HG03095 (cell line): Measurements from ENCODE around the gene HOXB8.

Experiments used
- ATAC-seq: cut with Tn5 transposase; IDR thresholded peaks from one replicate; pipeline ENCODE4 v1.9.1; 2021; ENCODE audit warnings: moderate library complexity; ENCODE audit not compliant: unreplicated experiment

The HOXB8 gene

DNA sequence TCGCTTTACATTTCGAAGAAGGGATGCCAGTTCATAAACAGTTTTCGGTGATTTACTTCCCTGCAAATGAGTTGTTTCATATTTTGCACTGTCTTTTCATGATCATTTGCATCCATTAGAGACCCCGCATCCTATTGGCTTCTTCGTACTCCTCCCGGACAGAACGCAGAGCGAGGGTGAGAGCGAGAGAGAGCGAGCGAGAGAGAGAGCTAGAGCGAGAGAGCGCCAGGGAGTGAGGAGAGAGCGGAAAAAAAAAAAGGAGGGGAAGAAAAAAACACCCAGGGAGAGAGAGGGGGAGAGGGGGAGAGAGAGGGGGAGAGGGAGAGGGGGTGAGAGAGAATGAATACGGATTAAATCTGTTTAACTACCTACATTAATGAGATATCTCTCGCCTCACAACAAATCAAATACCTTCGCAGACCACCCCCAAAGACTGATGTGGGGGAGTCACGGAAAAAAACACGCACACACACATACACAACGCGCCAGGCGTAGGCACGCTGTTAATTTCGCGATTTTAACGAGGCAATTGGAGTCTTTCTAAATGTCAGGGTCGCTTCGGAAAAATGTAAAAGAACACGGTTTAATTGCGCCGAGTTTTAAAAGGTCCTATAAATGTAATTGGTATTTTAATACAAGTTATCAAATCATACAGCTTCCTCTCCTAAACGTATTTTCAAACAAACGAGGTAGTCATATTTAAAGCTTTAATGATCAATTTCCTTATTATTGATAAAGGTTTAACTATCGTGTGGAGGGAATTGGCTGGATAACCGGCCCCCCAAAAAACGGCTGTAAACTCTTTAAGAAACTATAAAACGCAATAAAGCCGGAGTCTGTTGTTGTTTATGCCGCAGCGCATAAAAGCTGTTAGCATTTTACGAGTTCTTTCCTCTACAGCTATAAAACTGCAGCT is at the start of gene HOXB8:
HOXB8 (minus strand) TSS at position 246 of the 916 bp plus-strand sequence. CDS start 588 bp downstream, outside the sequence.
- ATAC-seq: no peak

DNA sequence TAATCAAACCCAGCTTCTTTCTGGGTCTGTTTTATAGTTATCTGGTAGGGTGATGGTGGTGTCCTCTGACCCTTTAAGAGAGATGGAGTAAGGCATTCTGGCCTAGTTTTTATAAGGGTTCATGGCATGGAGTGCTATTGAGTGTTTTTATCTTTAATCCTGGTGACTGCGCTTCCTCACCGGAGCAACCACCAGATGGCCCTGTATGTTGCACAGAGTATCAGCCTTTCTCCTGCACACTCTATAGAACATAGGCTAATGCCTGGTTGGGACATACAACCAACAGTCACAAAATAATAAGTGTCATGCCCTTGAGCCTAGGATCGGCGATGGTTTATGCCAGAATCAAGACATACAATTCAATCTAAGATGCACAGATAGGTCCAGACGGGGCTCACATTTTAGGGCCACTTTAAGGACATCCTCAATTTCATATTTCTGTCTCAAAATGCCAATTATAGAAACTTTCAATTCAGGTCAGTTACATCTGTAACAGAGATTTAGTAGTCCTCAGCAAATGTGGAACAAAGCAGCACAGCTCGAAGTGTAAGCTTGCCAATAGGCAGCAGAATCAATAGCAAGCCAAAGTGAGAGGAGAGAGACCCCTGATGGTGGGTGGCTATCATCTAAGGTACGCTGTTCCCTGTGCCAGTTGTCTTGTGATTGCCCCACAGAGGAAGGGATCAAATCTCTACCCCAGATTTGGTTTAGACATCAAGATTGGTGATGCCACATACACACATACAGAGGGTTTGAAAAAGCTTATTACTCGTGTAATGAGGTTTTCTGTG is 48.2 kb upstream of the HOXB8 start:
- no peak for ATAC-seq

DNA sequence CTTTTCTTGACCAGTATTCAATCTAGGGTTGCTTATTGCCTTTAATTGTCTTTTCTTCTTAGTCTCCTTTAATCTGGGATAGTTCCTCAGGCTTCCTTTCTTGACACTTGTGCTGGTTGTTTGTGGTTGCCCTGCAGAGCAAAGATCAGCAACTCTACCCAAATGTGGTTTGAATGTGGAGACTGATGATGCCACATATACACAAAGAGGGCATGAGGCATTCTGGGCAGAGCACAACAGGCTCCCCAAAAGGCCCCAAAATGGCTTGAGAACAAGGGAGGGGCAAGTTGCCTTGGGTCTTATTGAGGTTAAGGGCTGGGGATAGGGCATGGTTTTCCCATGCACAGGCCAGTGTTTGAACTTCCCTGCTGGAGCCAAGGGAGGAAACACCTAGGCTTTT is 40.8 kb upstream of the HOXB8 start:
- ATAC-seq: no peak

DNA sequence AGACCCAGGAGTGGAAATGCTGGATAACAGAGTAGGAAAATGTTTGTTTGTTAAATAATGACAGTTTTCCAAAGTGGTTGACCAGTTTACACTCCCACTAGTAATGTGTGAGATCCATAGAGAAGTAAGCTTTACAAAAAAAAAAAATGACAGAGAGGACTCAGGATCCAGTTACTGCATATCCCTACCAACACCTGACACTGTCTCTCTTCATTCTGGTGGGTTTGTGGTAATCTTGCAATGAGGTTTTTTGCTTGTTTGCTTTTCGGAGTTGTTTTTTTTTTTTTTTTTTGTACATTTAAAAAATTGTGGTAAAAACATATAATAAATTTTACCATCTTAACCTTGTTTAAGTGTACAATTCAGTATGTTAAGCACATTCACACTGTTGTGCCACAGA is 34.6 kb upstream of the HOXB8 start:
- ATAC-seq: no peak

DNA sequence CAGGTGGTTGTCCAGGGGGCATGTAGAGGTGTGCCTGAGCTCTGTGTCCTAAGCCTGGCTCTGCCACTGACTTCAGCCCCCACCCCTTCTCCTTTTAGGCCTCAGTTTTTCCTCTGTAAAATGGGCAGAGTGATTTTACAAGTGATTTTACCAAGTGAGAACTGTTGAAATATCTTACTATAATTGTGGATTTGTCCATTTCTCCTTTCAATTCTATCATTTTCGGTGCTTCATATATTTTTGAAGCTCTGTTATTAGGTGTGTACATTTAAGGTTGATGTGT is 32.8 kb upstream of the HOXB8 start:
- no peak for ATAC-seq

DNA sequence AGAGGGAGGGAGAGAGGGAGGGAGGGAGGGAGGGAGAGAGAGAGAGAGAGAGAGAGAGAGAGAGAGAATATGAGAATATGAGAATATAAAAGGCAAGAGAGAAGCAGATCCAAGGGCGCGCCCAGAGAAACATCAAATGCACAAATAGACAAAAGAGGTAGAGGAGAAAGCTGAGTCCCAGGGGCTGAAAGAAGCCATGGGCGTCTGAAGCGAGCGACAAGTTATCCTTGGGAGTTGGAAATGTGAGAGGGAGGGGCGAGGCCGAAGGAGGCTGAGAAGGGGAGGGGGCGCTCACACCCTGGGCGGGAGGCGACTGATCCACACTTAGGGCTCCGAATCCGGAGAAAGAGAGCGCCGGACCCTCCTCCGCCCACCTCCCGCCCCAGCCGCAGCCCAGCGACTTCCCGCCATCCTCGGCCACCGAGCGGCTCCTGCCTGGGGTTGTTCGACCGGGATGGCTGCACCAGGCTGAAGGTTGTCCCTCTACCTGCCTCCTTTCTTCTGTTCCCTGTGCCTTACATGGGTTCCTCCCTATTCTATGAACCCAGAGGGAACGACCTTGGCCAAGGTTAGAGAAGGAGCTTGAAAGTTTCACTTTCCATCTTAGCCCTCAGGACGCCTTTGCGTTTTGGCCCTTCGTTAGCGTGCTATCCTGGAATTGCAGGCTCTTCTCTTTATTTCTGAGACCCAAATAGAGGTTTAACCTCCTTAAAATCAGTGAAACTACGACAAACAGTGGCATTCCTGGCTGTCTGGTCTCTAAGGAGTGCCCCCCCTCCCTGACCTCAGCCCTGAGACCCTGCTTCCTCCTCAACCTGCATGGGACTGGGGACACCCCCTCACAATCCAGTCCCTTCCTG is 32.2 kb upstream of the HOXB8 start:
- ATAC-seq: no peak

DNA sequence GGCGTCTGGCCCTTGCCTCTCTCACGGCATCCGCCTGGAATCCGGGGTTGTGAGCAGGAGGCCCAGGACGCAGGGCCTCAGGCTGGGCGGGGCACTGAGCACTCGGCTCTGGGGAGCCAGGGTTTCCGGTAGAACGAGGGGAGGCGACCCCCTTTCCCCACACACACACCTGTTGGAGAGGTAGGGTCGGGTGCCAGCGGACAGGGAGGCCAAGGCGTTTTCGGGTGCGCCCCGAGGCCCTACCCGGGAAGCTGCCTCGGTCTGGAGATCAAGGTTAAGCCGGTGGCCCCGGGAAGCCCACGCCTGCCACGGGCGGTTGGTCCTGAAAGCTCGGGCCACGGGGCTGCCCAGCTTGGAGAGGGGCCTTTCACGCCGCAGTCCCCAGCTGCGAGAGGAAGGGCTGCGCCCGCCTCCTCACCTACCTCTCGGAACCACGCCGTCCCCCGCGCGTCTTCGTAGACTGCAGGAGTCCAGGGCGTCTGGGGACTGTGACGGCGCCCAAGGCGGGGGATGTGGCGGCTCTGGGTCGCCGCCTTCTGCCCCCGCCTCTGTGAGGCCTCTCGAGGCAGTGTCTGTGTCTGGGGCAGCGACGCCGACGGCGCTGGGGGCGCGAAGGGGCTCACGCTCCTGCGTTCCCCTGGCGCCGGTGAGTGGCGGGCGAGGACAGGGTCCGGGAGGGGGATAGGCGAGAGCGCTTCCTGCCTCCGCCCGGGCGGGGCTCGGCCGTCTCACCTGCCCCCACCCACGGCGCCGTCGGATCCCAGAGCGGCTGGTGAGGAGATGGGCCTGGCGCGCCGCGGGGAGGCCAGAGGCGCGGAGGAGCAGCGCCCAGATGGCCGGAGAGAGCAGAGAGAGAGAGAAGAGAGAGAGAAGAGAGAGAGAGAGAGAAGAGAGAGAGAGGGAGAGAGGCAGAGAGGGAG is 31.4 kb upstream of the HOXB8 start:
- no peak for ATAC-seq

DNA sequence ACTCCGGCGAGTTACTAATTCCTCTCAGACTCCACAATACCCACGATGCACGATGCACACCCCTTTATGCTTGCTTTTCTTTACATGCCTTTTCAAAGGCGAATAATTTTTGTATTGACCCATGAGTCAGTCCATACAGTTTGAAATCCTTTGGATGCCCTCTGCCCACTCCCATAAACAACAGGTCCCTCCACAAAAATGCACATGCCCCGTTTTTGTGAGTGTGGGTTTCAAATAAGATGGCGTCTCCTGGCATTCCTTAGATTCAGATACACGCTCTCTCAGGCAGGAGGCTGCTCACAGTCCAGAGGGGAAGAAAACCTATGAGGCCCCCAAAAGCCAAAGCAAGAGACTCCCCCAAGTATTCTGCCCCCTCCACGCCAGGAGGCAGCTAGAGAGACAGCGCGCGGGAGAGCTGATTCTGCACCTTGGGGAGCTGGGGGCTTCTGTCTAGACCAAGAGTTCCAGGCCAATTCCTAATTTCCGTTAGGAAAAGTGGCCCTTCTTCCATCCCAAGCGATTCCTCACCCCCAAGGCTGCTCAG is 30.6 kb upstream of the HOXB8 start:
- ATAC-seq: no peak

DNA sequence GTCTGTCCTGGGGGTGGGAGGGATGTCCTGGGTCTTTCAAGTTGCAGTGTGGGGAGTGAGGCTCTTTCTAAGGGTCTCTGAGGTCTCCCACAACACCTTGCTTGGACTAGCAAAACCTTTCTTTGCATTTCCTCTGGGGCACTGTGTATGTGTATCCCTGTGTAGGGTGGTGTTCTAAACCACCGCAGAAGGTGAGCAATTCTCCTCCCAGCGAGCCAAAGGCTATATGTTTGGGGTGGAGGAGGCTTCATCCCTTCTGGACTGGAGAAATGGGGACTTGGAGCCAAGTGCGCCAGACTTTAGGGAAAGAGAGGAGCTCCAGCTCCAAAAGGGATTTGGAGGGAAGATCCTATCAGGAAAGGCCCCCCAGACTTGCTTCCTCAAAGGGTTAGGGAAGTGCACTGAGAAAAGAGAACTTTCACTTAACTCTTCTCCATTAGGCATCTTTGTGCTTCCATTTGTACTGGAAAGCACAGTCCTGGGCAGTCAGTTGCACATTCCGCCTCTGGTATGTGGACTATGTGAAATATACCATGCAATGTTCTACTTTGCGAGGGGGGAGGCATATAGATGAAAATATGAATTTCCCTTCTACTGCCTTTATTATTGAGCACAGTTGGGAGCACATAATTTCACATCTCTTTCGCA is 29.9 kb upstream of the HOXB8 start:
- ATAC-seq: no peak

DNA sequence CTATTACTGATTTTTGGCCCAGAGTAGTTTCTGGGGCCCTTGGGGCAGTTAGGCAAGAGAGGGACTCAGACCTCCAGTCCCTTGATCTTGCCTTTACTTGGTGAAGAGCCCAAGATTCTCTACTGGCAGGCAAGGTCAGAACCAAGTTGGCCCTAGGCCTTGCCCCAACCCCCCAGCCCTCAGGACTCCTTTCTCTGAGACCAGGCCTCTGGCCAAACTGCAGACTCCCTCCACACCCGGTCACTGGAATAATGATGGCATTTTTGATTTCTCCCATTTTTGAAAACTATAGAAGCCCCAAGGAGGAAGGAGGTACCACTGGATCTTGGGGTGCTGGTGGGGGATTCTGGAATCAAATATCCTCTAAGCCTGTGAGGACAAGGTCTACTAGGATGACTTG is 29.1 kb upstream of the HOXB8 start:
- ATAC-seq: no peak

DNA sequence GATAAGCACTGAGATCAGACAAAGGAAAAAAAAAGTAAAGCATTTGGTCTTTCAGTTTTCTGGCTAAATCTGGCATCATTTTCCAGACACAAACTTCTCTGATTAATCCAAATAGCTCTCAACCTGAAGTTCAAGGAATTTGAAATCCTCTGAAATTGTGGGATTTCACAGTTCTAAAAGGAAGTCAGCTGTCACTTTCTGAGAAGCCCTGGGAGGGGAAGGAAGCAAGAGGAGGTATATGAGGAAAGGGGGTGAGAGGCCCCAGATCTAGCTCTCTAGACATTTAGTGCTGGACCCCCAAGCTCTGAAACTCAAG is 28.6 kb upstream of the HOXB8 start:
- ATAC-seq: no peak

DNA sequence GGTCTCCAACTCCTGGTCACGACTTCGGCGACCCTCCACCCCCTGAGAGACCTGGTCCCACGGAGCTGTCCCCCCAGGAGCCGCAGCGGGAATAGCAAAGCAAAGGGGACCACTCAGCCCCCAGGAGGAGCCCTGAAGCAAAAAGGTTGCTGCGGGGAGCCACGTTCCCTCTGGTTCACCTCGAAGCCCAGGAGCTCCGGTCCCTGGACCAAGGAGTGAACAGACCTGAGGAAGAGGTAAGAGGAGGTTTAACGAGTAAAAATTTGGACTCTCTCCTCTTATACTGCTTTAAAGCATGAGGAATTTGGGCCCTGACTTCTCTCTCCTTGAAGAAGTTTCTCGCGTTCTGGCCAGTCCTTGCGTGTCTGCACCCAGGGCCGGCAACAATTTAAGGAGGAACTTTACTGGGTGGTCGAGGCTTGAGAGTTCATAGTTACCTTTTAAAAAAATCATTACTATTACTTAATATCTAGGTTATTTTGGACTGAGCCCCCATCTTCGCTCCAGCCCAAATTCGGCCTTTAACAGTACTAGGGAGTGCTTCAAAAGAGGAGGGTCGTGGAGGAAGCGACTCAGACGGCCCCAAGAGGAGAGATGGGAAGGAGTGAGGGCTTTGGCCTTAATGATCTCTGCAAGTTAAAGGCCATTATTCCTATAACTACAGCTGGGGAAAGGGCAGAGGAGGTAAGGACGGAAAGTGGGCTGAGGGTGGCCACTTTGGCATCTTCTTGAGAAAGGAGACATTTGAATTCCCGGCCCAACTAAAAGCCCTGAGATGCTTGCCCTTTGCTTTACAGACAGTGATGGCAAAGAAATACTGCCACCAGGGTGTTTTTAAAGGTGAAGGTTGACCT is 28.0 kb upstream of the HOXB8 start:
- ATAC-seq: no peak

DNA sequence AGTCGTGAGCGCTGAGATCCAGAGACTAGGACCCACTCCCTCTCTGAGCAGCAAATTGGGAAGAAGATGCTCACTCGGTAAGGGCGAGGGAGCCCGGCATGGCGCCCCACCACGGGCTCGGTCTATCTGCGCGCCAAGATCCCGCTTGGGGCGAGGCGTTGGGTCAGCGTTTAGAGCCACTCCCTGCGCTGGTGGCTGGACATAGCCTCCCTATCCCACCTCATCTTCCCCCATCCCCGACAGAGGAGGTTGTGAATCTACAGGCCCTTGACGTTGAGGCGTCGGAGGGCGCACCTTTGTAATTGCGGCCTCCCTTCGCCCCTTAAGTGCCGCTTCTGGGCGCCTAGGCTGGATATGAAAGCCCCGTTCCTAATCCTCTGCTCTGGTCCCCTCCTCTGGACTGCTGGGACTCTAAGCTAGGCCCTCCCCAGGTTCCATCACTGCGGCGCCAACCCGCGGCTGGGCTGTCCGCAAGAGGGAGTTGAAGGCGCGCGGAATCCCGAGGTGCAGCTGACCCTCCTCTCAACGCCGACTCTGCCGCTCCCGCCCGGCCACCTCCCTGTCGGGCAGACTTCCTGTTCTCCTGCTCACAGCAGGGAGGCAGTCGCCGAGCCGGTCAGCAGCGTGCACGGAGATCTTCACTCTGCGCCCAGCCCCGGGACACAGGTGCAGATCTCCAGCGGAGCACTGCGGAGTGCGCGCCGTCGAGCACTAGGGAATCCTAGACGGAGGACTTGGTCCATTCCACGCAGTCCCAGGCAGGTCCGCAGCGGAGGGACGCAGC is 27.2 kb upstream of the HOXB8 start:
- no peak for ATAC-seq

DNA sequence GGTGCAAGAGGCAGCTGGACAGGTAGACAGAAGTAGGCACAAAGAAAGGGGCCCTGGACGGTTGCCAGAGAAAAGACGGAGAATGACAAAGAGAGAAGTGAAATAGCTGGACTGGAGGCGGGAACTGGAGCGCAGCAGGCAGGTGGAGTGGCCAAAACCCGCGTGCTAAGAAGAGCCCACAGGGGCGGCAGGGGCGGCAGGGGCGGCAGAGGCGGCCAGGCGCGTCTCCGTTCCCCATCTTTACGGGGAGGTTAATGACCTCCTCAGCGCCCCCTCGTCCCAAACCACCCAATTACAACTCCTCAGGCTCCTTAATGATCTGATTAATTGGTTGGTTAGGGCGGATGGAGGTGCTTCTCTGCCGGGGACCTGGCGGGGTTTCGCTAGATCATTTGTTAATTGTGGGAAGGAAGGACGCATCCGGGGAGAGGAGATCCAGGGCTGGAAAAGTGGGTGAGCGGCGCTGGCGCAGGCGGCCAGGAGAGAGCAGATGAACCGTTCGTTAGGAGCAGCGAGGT is 26.5 kb upstream of the HOXB8 start:
- ATAC-seq: no peak

DNA sequence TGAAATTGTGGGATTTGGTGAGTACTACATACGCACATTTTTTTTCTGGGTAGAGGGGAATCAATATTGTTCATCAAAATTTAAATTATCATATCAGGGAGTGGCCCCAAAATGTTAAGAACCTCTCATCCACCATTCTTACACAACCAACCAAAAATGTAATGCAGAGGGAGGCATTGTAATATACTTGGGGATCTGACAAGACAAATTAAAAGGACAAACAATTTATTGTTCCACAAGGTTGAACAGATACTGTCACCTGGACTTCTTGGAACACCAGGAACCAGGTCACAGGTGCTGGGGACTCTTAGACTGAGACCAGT is 25.7 kb upstream of the HOXB8 start:
- no peak for ATAC-seq

DNA sequence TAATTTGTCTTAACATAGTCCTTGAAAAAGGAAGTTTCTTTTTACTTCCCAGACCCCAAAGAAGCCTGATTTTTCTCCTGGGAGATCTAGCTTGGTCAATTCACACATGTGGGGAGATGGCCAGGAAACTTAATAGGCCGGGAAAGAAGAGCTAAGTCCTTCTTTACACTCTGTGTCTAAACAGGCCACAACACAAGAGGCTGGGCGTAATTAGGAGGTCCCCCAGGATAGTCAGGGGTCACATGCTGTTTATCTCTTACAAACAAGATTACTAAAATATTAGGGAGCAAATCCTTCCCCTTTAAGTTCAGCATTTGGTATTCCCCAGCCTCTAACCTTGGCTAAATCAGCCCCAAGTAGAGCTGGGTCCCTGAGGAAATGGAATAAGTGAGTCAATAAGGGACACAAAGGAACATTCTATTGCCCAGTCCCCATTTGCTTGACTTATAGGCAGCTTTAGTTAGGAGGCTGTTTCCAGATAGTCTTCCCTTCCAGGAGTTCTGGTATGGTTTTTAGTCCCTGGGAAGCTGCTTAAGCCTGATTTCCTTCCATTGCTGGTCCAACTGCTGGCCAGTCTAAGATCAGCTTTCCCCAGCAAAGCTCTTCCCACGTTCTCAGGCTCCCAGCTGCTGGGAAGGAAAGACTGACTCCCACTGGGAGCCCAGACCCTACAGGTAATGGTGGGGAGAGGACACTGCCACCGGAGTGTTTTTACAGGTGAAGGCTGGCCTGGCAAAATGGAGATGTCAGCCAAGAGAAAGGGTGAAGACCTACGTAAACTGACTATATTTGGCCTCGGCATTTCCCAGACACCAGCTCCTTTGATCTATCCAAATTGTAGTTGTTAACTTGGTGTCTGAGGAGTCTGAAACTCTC is 25.1 kb upstream of the HOXB8 start:
- no peak for ATAC-seq

DNA sequence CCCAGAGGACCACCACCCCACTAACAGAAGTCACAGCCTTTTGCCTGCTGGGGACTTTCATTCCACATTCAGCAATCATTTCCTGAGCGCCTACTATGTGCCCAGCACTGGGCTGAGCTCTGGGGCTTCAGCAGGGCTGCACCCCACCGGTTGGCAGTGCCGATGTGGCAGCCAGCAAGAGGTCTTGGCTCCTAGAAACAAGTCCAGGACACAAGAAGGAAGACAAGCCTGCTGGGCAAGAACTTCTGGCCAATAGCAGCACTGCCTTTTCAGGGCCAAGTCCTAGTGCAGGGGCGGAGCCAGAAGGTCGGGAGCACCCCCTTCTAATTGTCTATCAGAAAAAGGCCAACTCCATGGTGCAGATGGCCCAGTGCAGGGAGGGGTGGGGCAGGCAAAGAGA is 24.0 kb upstream of the HOXB8 start:
- no peak for ATAC-seq
